Ectodermal cell (in vitro differentiated cells): ENCODE results near the gene CELF1.

ENCODE experiments used
- H3K27ac ChIP-seq: 2 replicates; pipeline ENCODE4 v1.7.0; 2013; ENCODE audit warnings: mild to moderate bottlenecking, low read depth, low read length; ENCODE audit not compliant: insufficient read depth, poor library complexity, severe bottlenecking
- H3K27me3 ChIP-seq: 2 replicates; pipeline ENCODE4 v1.7.0; 2013; ENCODE audit warnings: mild to moderate bottlenecking, low read length; ENCODE audit not compliant: insufficient read depth, control insufficient read depth, poor library complexity, severe bottlenecking
- H3K36me3 ChIP-seq: one replicate; pipeline ENCODE4 v1.7.0; 2013; ENCODE audit warnings: low read length; ENCODE audit not compliant: control insufficient read depth, insufficient read depth
- H3K4me1 ChIP-seq: one replicate; pipeline ENCODE4 v1.7.0; 2013; ENCODE audit warnings: low read length; ENCODE audit not compliant: control insufficient read depth, insufficient read depth
- H3K4me3 ChIP-seq: 2 replicates; pipeline ENCODE4 v1.7.0; 2013; ENCODE audit warnings: low read depth, low read length, control low read depth; ENCODE audit not compliant: insufficient read depth
- H3K9me3 ChIP-seq: 2 replicates; pipeline ENCODE4 v1.7.0; 2013; ENCODE audit warnings: mild to moderate bottlenecking, low read length, moderate library complexity; ENCODE audit not compliant: control insufficient read depth
- WGBS, 2 experiments: methylation state at CpG; one replicate each; pipeline ENCODE4 v1.1.7; 2013; ENCODE audit warnings: missing lambda C conversion rate in 2 of 2; 5-methylcytosine and 5-hydroxymethylcytosine counted together

CELF1 gene

DNA sequence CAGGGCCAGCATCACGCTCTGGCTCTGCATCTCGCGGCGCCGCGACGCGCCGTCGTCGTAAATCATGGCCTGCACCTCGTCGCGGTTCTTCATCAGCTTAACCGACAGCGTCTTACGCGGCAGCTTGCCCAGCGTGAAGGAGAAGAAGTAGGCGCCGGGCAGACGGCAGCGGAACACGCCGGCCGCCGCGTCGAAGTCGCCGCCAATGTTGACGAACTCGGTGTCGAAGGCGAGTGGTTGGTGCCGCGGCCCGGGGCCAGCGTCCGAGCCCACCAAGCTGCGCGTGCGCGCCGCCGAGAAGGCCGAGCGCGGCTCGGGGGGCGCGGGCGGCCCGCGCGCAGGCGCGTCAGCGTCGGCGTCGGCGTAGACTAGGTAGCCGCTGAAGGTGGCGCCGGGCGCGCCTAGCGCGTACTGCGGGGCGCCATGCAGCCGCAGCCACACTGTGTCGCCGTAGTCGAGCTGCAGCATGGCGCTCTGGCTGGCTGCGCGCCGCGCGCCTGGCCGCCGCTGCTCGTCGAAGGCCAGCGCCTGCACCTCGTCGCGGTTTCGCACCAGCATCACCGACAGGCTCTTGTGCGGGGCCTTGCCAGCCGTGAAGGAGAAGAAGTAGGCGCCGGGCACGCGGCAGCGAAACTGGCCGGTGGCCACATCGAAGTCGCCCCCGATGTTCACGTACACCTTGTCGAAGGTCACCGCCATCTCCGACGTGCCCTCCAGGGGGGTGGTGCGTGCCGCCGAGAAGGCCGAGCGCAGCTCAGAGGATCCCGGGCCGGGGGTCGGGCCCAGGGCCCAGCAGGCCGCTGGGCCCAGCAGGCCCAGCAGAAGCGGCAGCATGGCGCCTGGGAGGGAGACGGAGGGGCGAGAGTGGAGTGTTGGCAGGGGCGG lies 37.3 kb upstream of the CELF1 start:
- 96 to 97% methylated on average over 122 of the region's 122 CpGs for WGBS, 2 experiments
- Histone ChIP-seq H3K9me3 (no peaks in the 10 kb centered on the region), H3K4me3 (no peak overlapping the region), H3K4me1 (peaks cover 9% of the 10 kb centered on the region), H3K27ac (no peak overlapping the region), H3K36me3 (no peaks in the 10 kb centered on the region), H3K27me3 (peaks cover 34% of the 10 kb centered on the region)

GRCh38 chr11:47589584-47589976 lies 36.6 kb upstream of the CELF1 start:
- Histone ChIP-seq H3K36me3 (peaks cover 5% of the 10 kb centered on the region), H3K9me3 (no peaks in the 10 kb centered on the region), H3K27ac (no peak overlapping the region), H3K4me1 (peaks cover 5% of the 10 kb centered on the region), H3K27me3 (peaks cover 28% of the 10 kb centered on the region), H3K4me3 (no peak overlapping the region)
- 93 to 95% methylated on average over 51 of the region's 51 CpGs for whole genome bisulfite sequencing, 2 experiments

DNA sequence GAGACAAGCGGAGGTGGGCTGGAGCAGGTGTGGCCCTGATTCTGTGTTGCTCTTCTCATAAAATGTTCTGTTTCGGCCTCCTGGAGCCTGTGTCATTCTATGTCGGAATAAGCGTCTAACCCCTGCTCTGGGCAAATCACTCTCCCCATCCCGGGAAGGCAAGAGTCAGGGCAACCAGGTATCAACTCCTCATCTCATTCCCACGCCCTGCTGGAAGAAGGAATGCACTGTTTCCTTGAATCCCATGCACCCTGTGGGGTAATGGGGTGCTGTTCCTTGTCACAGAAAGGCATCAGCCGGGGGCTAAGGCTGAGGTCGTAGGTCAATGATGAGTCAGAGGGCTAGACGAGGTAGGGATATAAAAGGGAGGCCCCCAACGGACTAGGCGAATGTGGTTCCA lies 36.2 kb upstream of the CELF1 start:
- peaks cover 8% of the 10 kb centered on the region for H3K36me3 ChIP-seq
- no peak overlapping the region for H3K27ac ChIP-seq
- no peaks in the 10 kb centered on the region for H3K9me3 ChIP-seq
- no peak overlapping the region for H3K4me3 ChIP-seq
- peaks cover 23% of the 10 kb centered on the region for H3K27me3 ChIP-seq
- 82 to 87% methylated on average over 11 of the region's 11 CpGs for WGBS, 2 experiments
- peaks cover 5% of the 10 kb centered on the region for H3K4me1 ChIP-seq

DNA sequence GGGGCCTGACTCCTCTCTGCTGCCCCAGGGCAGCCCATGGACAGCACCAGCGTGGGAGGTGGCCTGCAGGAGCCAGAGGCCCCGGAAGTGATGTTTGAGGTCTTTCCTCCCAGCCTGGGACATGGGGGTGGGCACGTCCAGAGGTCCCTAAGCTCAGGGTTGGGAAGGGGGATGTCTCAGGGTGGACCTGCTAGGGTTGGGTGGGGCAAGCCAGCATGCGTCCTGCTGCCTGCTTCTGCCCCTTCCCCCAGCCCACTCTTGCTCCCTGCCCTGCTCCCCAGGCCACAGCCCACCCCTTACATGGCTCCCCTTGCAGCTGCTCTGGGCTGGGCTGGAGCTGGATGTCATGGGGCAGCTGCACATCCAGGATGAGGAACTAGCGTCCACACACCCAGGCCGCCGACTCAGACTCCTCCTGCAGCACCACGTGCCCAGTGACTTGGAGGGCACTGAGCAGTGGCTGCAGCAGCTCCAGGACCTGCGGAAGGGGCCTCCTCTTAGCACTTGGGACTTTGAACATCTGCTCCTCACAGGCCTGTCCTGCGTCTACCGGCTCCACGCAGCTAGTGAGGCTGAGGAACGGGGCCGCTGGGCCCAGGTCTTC lies 34.9 kb upstream of the CELF1 start:
- Histone ChIP-seq H3K27ac (no peak overlapping the region), H3K27me3 (peaks cover 10% of the 10 kb centered on the region), H3K4me3 (no peak overlapping the region), H3K4me1 (no peaks in the 10 kb centered on the region), H3K36me3 (peaks cover 20% of the 10 kb centered on the region), H3K9me3 (no peaks in the 10 kb centered on the region)
- 88 to 89% methylated on average over 14 of the region's 14 CpGs for WGBS, 2 experiments

GRCh38 chr11:47587039-47587716 lies 34.2 kb upstream of the CELF1 start:
- peaks cover 4% of the 10 kb centered on the region for H3K27me3 ChIP-seq
- H3K4me1 ChIP-seq = no peaks in the 10 kb centered on the region
- 85 to 88% methylated on average over 6 of the region's 6 CpGs for WGBS, 2 experiments
- peaks cover 27% of the 10 kb centered on the region for H3K36me3 ChIP-seq
- H3K4me3 ChIP-seq = no peak overlapping the region
- no peaks in the 10 kb centered on the region for H3K9me3 ChIP-seq
- H3K27ac ChIP-seq = no peak overlapping the region

GRCh38 chr11:47586098-47586855 lies 33.3 kb upstream of the CELF1 start, which contains the start of gene FAM180B:
Gene FAM180B, plus strand, starts transcription at chr11:47586678. Its CDS starts 91 bp downstream, at chr11:47586769.
- 86% methylated on average over 12 of the region's 12 CpGs for WGBS, 2 experiments
- Histone ChIP-seq H3K4me3 (no peak within 1 kb of the TSS), H3K27ac (no peak within 1 kb of the TSS), H3K27me3 (no peaks in the 10 kb centered on the region), H3K36me3 (peaks cover 36% of the 10 kb centered on the region), H3K9me3 (no peaks in the 10 kb centered on the region), H3K4me1 (no peaks in the 10 kb centered on the region)

DNA sequence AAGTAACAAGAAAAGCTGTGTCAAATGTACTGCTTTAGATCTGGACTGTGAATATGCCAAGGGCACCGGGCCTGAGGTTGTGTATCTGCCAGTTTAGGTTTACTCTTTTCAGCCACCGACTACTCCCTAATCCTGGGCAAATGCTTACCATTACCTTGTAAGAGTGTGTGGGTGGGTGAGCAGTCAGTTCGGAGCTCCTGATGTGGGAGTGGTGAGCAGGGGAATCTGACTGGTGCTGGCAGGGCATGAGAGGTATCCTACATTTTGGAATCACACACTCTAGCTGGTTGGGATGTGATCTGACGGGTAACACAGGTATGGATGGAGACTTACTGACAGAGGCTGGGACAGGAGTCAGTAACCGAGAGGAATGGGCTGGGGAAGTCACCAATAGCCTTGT lies 30.9 kb upstream of the CELF1 start:
- Histone ChIP-seq H3K9me3 (no peaks in the 10 kb centered on the region), H3K4me3 (no peak overlapping the region), H3K27ac (no peak overlapping the region), H3K27me3 (no peaks in the 10 kb centered on the region), H3K36me3 (peaks cover 42% of the 10 kb centered on the region), H3K4me1 (peaks cover 7% of the 10 kb centered on the region)
- 98 to 99% methylated on average over 5 of the region's 5 CpGs for WGBS, 2 experiments

DNA sequence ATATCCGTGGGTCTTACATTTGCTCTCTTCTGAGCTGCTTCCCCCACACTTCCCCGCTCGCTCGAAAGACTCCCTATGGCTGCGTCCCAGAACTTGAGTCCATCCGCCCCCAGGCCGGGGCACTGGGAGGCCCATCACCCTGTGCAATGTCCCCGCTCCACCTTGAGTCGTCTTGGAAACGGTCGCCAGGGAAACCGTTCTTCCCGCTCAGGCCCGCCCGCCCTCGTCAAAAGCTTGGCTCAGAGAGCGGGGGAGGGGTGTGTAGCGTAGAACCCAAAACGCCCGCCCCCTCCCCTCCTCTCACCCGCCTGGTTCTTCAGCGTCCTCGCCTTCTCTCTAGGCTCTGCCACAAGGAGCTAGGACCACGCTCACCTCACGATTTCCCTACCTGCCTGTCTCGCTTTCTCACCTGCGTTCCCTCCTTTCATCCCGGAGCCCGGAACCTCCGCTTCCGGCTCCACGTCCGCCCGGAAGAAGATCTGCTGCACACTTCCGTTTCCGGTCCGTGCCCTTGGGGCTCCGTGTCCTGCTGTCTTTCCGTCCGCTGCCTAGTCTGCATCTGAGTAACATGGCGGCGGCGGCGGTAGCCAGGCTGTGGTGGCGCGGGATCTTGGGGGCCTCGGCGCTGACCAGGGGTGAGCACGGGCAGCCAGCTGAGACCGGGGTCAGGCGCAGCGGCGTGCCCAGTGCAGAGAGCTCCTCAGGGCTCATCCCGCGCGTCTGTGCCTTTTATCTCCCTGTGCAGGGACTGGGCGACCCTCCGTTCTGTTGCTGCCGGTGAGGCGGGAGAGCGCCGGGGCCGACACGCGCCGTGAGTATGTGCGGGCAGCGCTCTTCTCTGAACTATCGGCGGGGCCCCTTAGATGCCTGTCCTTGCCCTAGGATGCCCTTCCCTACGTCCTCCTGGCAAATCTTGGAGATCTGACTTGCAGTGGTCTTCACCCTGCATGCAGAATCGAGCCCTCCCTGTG lies 25.9 kb upstream of the CELF1 start, which contains the start of the genes KBTBD4 and NDUFS3:
Gene KBTBD4 (minus strand): TSS at position 447 of the 971 bp plus-strand sequence. CDS start 19 bp downstream, at position 428.
Gene NDUFS3 (plus strand): TSS at position 551 of the 971 bp plus-strand sequence. CDS start 18 bp downstream, at position 569.
- Histone ChIP-seq H3K9me3 (no peaks in the 10 kb centered on the region), H3K27me3 (no peaks in the 10 kb centered on the region), H3K36me3 (peaks cover 47% of the 10 kb centered on the region), H3K27ac (peak within 1 kb of the TSS; percentile 91), H3K4me1 (peaks cover 17% of the 10 kb centered on the region), H3K4me3 (peak within 1 kb of the TSS; percentile 97)
- WGBS, 2 experiments = 0% methylated on average over 72 of the region's 72 CpGs
